Ascending aorta (tissue), 2 donors: ENCODE results near the gene C5orf52. TPM values are rescaled to one million over a fixed set of nuclear protein-coding genes. Genes with fewer than 3 reads are reported as not detected.

Source experiments
- DNase-seq, 2 donors: peaks; one replicate each; pipeline ENCODE4 v3.0.0-alpha.2; 2019; ENCODE audit warnings: low spot score in 2 of 2
- H3K27ac ChIP-seq, 2 donors: fragments of 200-600 bp; sonication (generic); one replicate each; pipeline ENCODE4 v1.5.1; 2016 to 2017; ENCODE audit warnings: mild to moderate bottlenecking in 1 of 2
- H3K27me3 ChIP-seq: fragments of 200-600 bp; sonication (generic); one replicate; pipeline ENCODE4 v1.5.1; 2017
- H3K36me3 ChIP-seq, 2 donors: fragments of 200-600 bp; sonication (generic); one replicate each; pipeline ENCODE4 v1.5.1; 2016
- H3K4me1 ChIP-seq, 2 donors: fragments of 200-600 bp; sonication (generic); one replicate each; pipeline ENCODE4 v1.5.1; 2016 to 2017; ENCODE audit warnings: mild to moderate bottlenecking in 1 of 2
- H3K4me3 ChIP-seq, 2 donors: fragments of 200-600 bp; sonication (generic); one replicate each; pipeline ENCODE4 v1.5.1; 2016 to 2017; ENCODE audit warnings: mild to moderate bottlenecking in 1 of 2
- H3K9me3 ChIP-seq, 2 donors: fragments of 200-600 bp; sonication (generic); one replicate each; pipeline ENCODE4 v1.5.1; 2016
- CTCF ChIP-seq, 3 experiments: fragments of 200-600 bp in 2 of 3; fragments of 450-650 bp in 1 of 3; sonication (generic) in 2 of 3; IDR thresholded peaks; one replicate each; pipeline ENCODE4 v1.5.1; 2016 to 2019; ENCODE audit warnings: antibody characterized with exemption in 3 of 3, mild to moderate bottlenecking in 1 of 3, moderate library complexity in 1 of 3
- intact Hi-C: fragments of 100-400 bp; cut with DNase I; formaldehyde crosslinking; loops from one replicate; pipeline ENCODE4 v1.15.1; 2023
- total RNA-seq: library from RNA; depleted of rRNA; stranded (reverse); fragments of >200 nt; gene quantifications from one replicate; pipeline ENCODE4 v1.1.0, GENCODE V29; 2016

Gene C5orf52
- total RNA-seq, 1 donor from 2014 or later: not detected

GRCh38 chr5:157657516-157657915 lies 13.8 kb upstream of the C5orf52 start:
- TF ChIP-seq CTCF (IDR thresholded peaks at IDR 0.05): no peak
- H3K4me1 ChIP-seq: no peaks in the 10 kb centered on the region
- peaks cover 0 to 10% of the 10 kb centered on the region in 2 donors for H3K9me3 ChIP-seq
- DNase-seq: no peak
- no peaks in the 10 kb centered on the region for H3K36me3 ChIP-seq
- no peak overlapping the region for H3K27ac ChIP-seq
- intact Hi-C loops: no loop called here
- no peaks in the 10 kb centered on the region for H3K27me3 ChIP-seq
- no peak overlapping the region for H3K4me3 ChIP-seq

DNA sequence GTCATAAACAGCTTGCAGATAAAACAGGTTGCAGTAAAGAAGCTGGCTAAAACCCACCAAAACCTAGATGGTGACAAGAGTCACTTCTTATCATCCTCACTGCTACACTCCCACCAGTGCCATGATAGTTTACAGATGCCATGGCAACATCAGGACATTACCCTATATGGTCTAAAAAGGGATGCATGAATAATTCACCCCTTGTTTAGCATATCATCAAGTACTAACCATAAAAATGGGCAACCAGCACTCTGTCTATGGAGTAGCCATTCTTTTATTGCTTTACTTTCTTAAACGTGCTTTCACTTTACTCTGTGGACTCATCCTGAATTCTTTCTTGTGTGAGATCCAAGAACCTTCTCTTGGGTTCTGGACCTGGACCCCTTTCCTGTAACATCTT lies 12.4 kb upstream of the C5orf52 start:
- no peaks in the 10 kb centered on the region for H3K36me3 ChIP-seq
- DNase-seq: no peak
- no peak overlapping the region for H3K27ac ChIP-seq
- no peaks in the 10 kb centered on the region for H3K4me1 ChIP-seq
- no peaks in the 10 kb centered on the region for H3K27me3 ChIP-seq
- intact Hi-C loops: no loop called here
- peaks cover 0 to 10% of the 10 kb centered on the region in 2 donors for H3K9me3 ChIP-seq
- no peak for TF ChIP-seq CTCF (IDR thresholded peaks at IDR 0.05)
- H3K4me3 ChIP-seq: no peak overlapping the region

DNA sequence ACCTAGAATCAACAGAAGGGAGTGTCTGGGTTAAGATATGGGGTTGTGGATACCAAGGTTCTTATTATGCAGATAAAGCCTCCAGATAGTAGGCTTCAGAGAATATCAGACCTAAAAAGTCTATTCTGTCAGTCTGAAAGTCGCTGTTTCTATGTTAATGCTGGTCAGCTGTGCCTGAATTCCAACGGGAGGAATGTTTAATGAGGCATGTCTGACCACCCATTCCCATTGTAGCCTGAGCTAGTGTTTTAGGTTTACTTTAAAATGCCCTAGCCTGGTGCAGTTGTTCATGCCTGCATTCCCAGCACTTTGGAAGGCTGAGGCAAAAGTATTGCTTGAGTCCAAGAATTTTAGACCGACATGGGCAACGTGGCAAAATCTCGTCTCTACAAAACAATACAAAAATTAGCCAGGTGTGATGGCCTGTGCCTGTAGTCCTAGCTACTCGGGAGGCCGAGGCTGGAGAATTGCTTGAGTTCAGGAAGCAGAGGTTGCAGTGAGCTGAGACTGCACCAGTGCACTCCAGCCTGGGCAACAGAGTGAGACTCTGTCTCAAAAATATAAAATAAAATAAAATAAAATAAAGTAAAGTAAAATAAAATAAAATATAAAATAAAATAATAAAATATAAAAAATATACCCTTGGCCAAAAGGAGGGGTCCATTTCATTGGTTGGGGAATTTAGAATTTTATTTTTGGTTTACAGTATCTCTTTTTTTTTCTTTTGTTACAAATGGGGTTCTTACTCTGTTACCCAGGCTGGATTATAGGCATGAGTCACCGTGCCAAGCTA lies 11.3 kb upstream of the C5orf52 start:
- intact Hi-C loops: no loop called here
- no peaks in the 10 kb centered on the region for H3K4me1 ChIP-seq

GRCh38 chr5:157665467-157666070 lies 5.8 kb upstream of the C5orf52 start:
- intact Hi-C loops: no loop called here
- TF ChIP-seq CTCF (IDR thresholded peaks at IDR 0.05): no peak

More for the DNA sequence above, 11.3 kb upstream of the C5orf52 start:
- no peak for DNase-seq
- no peak for TF ChIP-seq CTCF (IDR thresholded peaks at IDR 0.05)
- H3K4me3 ChIP-seq: no peak overlapping the region
- H3K36me3 ChIP-seq: no peaks in the 10 kb centered on the region
- H3K27me3 ChIP-seq: no peaks in the 10 kb centered on the region
- H3K9me3 ChIP-seq: peaks cover 0 to 4% of the 10 kb centered on the region in 2 donors
- H3K27ac ChIP-seq: no peak overlapping the region

DNA sequence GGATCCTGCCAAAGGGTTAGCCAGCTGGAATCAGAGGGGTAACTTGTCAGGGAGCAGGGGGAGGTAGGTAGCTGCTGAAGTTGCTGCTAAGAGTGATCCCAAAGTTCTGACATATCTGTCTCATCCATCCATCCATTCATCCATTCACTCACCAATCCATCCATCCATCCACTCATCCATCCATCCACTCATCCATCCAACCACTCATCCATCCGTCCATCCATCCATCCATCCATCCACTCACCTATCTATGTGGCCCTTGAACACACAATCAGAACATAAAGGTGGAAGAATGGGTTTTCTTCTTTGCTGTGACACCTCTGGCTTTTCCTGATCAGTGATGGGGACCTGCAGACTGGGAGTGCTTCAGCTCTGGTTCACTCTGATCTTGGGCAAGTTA lies 3.0 kb upstream of the C5orf52 start:
- intact Hi-C loops: no loop called here
- DNase-seq: no peak
- H3K9me3 ChIP-seq: no peaks in the 10 kb centered on the region
- no peak overlapping the region for H3K27ac ChIP-seq
- H3K4me3 ChIP-seq: no peak overlapping the region
- peaks cover 0 to 13% of the 10 kb centered on the region in 2 donors for H3K4me1 ChIP-seq
- H3K27me3 ChIP-seq: no peaks in the 10 kb centered on the region
- TF ChIP-seq CTCF (IDR thresholded peaks at IDR 0.05): no peak
- no peaks in the 10 kb centered on the region for H3K36me3 ChIP-seq

More at GRCh38 chr5:157665467-157666070, 5.8 kb upstream of the C5orf52 start:
- no peak overlapping the region for H3K27ac ChIP-seq
- H3K4me1 ChIP-seq: peaks cover 0 to 3% of the 10 kb centered on the region in 2 donors
- no peaks in the 10 kb centered on the region for H3K36me3 ChIP-seq
- H3K4me3 ChIP-seq: no peak overlapping the region
- H3K9me3 ChIP-seq: no peaks in the 10 kb centered on the region
- DNase-seq: no peak
- H3K27me3 ChIP-seq: no peaks in the 10 kb centered on the region
